GM21737 (cell line): ENCODE data around the gene TCERG1.
"Not testable (repeated sequence)": the region's sequence is repeated elsewhere in the genome, so short reads cannot be mapped to it uniquely, and the experiment has no call there.

Experiments
- ATAC-seq: cut with Tn5 transposase; IDR thresholded peaks from one replicate; pipeline ENCODE4 v1.9.1; 2021; ENCODE audit warnings: mild to moderate bottlenecking, moderate library complexity; ENCODE audit not compliant: unreplicated experiment

The TCERG1 gene

GRCh38 chr5:146519554-146519953, 72.4 kb downstream of the TCERG1 start:
- no peak for ATAC-seq

GRCh38 chr5:146520731-146521130, 73.6 kb downstream of the TCERG1 start:
- ATAC-seq, result no peak

GRCh38 chr5:146521403-146522106, 74.4 kb downstream of the TCERG1 start:
- no peak for ATAC-seq

DNA sequence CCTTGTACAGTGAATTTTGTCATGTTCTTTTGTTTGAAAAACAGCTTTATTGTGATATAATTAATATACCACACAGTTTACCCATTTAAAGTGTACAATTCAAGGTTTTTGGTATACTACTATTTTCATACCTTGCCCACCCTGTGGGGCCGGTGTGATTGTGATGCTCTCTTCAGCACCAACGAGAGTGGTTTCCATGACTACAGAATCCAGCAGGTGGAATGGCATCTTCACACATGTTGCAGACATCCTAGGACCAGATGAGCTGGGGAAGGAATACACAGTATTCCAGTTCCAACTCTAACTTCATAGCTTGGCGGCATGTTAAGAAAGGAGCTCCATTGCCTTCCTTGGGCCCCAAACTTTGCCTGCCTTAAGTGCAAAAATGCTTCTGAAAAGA, 76.6 kb downstream of the TCERG1 start:
- ATAC-seq, result no peak

- ATAC-seq, result no peak
These were observed 80.7 kb downstream of the TCERG1 start for GRCh38 chr5:146527785-146528184.

DNA sequence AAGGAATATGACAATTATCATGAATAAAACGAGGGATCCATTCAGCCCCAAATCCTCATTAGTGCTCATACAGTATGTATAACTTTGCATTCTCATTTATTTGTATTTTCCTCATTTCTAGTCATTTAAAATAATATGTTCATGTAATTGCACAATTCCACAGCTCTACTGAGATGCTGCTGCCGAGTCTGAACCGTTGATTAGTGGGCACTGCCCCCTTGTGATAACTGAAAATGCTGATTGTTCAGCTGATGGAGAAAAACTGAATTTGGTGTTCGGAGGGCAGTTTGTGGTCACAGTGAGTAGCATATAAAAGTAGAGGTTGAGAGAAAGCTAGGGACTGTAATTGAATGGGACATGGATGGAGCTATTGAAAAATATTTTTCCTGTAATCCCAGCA, 81.1 kb downstream of the TCERG1 start:
- no peak for ATAC-seq

DNA sequence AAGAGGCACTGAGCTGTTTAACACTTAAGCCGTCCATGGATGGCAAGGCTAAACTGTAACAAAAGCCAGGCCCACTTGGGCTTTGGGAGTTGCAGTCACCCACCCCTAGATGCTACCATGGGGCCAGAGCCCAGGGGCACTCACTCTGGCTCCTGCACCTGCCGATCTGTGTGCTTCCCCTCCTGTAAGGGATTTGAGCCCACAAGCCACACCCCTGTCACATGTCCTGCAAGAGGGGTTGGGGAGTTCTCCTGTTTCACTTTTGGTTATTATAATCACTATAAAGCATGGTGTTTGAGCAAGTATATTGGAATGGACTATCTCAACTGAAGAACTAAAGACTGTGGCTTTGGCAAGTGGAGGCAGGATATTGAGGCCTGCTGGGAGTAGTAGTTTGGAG, 82.9 kb downstream of the TCERG1 start:
- ATAC-seq, result peak; percentile 70

DNA sequence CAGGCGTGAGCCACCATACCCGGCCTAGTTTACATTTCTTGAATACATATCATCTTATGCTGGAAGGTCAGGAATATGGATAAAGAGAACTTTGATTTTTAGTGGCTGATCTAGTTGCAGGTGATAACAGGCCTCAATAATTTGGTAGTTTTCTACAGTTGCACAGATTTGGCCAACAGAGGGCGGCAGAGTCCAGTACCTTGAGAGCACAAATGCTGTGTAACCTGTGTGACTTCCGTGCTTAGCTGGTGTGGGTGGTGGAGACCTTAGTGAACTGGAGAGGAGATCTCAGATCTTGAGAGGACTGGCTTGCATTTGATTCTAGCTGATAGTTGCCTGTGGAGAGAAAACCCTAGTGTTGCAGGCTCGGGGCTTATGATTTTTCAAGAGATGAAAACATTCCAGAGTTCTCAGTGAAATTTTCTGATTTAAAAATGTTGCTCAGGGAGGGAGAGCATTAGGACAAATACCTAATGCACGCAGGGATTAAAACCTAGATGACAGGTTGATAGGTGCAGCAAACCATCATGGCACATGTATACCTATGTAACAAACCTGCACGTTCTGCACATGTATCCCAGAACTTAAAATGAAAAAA, 86.2 kb downstream of the TCERG1 start:
- peak; percentile 94 for ATAC-seq

- ATAC-seq, result no peak
These were observed 86.7 kb downstream of the TCERG1 start for GRCh38 chr5:146533882-146534281.

DNA sequence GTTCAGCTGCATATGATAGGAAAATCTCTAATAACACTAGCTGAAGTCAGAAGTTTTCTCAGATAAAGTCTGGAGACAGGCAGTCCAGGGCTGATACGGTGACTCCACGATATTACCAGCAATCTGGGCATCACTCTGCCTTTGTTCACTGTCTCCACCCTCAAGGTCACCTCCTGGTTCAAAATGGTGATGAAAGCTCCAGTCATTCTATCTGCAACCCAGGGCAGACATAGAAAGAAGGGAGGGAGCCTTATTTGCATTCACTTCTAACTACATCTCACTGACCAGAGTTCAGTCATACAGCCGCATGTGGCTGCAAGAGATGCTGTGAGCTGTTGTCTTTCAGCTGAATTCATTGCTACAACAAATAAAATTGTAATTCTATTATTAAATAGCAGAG, 91.3 kb downstream of the TCERG1 start:
- ATAC-seq, result no peak

DNA sequence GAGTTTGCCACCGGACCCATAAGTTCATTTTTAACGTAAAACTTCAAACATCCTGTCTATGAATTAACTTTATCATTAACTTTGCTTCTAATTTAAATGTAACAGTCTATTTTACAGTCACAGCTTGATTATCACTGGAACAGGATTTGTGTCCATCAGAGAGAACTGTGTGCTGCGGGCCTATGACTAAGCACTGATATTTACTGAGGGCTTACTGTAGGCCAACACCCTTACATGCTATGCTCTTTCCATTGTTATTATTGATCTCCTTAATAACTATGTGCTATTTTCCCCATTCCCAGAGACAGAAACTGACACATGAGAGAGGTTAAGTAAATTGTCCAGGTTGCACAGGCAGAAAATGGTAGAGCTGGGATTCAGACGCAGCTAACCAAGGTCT, 92.8 kb downstream of the TCERG1 start:
- ATAC-seq, result no peak

DNA sequence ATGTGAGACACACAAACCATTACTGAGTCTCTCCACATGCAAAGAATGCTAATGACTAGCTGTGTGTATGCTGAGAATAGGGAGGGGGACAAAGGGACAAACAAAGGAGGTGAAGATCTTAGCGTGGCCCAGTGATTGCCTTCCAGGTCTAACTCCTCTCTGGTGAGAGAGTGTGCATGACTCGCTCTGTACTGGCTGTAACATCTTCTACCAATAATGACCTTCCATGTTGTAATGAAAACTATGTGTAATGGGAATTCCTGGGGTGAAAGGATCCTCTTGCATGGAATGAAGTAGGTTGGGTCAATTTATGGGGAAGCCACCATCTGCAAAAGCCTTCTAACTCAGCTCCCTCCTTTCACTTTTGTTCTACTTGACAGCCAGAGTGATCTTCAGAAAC, 93.3 kb downstream of the TCERG1 start:
- no peak for ATAC-seq

DNA sequence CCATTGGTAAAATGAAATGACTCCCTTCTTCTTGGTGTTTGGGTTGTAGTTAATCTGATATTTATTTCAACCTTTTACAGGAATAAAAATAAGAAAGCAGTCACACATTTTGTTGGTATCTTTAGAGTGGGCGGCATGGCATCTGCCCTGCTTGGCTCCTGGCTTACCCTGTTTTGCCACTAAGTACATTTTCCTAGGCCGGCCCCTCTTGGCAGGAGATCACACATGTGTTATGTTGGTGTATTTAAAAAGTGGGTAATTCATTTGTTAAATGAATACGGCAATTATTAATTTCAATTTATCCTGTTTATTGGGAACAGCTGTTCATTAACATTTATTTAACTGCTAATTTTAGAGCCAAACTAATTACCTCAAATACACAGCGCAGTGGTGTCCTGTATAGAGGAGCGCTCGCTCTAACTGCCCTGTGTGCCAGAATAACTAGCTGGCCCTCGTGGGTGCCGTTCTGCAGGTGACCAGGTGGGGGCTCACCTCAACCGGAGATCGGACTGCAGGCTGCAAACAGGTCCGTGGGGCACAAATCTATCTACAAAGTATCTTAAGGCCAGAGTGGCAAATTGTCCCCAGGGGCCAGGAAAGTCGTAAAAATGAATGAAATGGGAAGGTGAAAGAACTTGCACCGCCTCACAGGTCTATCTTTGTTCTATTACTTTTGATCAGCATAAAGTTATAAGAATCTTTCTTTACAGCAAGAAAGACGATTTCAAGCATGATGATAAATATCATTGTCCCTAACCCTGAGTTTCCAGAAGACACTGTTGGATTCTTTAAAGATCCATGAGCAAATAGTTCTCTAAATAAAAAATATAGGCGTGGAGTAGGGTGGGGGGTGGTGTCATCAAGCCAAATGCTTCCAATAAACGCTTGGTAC, 95.1 kb downstream of the TCERG1 start:
- peak; percentile 97 for ATAC-seq

GRCh38 chr5:146544232-146544631, 97.1 kb downstream of the TCERG1 start:
- no peak for ATAC-seq

DNA sequence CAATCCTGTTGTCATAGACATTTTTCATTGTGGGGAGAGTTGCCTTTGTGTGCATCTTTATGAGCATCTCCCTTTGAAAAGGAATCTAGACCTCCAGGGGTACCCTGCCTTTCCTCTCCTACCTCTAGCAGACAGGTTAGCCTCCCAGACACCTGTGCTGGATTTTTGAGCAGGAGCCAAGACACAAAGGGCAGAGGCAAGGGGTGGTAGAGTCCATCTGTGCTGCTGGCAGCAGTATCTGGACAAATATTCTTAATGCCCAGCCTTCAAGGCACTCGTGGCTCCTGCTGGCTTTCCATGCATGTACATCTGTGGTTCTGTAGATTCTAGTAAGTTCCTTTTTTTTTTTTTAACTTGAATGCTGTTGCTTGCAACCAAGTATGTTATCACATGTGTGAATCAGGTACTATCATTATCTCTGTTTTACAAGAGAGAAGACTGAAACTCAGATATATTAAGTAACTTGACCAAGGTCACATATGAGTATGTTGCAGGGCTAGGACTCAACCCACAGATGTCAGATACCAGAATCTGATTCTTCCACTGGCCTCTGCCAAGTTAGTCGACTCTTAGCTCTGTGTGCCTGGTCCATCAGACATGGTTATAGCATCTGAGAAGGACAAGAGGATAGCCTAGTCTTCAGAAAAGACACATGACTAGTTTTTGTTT, 101.8 kb downstream of the TCERG1 start:
- no peak for ATAC-seq

- no peak for ATAC-seq
These were observed 102.5 kb downstream of the TCERG1 start for GRCh38 chr5:146549615-146550014.

DNA sequence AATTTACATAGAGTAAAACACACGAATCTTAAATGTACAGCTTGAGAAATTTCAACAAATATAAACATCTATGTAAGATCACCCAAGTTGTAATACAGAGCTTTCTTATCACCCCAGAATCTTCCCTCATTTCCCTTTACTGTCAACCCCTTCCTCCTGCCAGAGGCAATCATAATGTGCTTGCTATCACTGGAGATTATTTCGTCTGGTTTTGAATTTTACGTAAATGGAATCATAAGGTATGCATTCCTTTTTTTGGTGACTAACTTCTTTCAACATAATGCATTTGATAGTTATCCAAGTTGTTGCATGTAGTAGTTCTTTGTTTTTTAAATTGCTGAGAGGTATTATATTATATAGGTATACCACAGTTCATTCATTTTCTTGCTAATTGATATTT, 106.3 kb downstream of the TCERG1 start:
- no peak for ATAC-seq

DNA sequence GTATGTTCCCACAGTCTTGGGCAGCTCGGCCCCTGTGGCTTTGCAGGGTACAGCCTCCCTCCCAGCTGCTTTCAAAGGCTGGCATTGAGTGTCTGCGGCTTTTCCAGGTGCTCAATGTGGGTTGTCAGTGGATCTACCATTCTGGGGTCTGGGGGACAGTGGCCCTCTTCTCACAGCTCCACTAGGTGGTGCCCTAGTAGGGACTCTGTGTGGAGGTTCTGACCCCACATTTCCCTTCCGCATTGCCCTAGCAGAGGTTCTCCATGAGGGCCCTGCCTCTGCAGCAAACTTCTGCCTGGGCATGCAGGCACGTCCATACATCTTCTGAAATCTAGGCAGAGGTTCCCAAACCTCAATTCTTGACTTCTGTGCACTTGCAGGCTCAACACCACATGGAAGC, 109.8 kb downstream of the TCERG1 start:
- ATAC-seq, result not testable (repeated sequence)

DNA sequence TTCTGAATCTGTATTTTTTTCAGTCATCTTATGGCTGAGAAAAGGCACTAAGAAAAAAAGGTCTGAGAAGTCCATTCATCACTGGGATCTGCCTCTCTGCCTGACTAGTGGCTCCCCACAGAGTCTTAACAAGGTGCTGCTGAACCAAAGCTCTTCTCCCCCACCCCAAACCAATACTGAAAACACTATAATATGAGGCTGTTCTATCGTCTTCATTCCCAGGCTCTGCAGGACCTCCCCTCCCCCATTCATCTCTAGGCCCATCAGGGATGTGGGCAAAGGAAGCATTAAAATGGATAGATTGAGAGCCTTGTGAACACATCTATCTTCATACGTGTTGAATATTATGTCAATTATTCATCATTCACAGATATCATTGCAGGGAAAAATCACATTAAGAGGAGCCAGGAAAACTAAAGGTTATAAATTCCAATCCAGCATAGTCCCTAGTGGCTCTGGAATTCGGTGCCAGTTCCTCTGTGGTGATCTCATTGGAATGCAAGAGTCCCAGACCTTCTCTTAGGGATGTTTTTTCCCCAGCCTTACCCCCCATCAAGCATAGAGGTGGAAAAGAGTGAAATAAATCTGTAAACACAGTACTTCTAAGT, 113.2 kb downstream of the TCERG1 start:
- no peak for ATAC-seq
